Measurements from ENCODE around the gene PLPPR1.
"Not testable (repeated sequence)": the region's sequence is repeated elsewhere in the genome, so short reads cannot be mapped to it uniquely, and the experiment has no call there.

The PLPPR1 gene

DNA sequence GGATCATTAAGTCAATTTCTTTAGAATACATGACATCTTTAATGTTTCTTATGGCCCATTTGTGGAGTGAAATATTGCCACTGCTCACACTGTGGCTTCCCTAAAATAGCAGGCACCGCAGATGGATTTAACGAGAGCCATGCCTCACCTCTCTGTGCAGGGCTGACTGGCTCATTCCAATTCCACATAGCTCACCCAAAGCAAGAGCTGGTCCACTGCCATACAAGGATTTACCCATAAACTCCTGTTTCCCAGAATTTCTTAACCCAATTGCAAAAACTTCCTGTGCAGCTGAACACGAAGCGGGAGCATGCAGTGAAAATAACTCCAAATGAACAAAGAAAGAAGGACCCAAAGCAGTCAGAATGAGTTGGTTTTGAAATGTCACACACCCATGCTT is 196.7 kb downstream of the PLPPR1 start:
- no peak for DNase-seq

DNA sequence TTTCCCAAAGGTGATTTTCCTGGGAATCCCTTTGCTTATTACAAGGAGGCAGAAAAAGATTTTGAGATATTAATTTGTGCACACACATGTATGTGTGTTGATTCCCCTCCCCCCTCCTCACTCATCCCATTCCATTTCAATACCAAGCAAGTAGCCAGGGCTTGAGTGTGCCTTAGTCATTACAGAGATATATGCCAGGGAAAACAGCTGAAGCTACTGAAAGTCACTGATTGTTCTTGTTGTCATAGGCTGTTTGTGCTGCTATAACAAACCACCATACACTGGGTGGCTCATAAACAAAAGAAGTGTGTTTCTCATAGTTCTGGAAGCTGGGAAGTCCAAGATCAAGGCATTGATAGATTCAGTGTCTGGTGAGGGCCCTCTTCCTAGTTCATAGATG is 197.6 kb downstream of the PLPPR1 start:
- DNase-seq: no peak

DNA sequence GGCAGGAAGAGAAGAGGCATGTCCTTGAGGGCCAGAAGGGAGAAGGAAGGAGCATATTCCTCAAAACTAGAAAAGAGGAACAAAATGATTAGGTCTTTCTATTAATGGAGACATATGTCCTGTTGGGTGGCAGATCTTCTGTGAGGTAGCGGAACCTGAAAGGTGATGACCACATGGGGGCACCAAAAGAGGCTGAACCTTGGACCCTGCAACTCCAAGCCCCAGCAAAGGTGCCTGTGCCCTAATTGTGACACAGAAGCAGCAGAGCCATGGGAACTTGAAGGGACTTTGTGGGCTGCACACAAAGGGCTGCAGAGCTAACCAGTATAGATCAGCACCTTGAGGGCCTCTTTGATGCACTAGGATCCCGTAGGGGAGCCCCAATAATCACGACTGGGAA is 198.3 kb downstream of the PLPPR1 start:
- no peak for DNase-seq

DNA sequence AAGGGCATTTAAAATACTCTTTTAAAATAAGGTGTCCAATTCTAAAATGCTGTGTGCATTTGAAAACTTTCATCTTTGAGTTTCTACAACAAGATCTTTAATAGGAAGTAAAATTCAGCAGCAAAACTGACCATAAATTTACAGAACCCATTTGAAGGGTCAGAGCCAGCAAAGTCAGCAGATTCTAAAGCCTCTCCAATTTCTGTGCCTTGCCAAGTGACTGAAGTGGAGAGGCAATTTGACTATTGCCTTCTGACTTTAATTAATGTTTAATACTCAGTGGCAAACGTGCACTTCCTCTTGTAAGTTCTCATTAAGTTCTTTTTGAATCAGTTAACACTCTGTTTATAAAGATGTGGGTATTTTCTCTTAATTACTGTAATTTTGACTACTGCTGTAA is 201.1 kb downstream of the PLPPR1 start:
- no peak for DNase-seq

DNA sequence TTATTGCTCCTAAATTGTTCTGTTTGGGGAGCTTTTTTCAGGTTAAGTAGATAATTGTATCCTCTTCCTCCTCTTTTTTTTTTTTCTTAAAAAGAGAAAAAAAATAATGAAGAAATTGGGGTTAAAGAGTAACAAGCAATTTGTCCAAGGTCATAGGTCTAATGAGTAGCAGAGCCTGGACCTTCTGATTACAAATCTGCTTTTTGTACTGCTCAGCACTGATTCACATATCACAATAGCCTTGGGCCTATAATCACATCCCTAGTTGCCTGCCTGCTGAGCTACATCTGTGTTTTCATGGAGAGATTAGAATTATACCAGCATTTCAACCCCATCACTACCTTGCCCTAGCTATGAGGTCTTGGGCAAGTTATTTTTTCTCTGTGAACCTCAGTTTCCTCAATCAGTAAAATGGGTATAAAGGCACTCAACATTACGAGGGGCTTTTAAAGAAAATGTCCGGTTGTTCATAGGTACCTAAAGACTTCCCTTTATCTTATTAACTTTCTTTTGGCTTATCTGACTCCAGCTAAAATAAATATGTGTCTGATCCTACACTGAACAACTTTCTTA is 204.0 kb downstream of the PLPPR1 start:
- no peak for DNase-seq

DNA sequence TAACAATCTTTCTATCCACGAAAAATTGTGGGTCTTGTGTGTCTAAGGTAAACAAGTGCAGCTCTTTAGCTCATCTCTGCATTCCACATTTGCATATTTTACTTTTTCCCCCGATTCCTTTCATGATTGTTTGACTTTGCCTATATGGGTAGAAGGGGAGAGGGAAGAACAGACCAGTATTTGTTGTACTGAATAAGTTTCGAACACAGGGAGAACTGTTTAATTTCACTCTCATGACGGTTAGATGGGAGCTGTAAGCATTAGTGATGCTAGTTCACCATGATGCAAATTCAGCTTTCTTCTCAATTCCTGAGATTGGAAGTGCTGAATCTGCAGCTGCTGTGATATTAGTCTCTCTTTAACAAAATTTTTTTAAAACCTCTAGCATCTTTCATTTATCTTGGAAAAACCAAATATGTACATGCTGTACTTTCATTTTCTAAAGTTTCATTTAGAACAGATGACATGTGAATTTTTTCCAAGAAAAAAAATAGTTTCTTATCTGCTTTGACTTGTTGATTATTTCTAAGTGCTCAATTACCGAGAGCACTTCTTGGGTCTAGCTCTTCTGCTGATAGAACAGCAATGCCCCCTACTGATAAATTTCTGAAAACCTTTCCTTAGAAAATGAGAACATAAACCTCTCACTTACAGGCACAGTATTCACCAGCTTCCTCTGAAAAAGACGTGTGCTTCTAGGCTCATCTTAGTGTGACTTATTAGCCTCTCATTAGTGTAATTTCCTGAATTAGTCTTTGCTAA is 206.8 kb downstream of the PLPPR1 start:
- no peak for DNase-seq

DNA sequence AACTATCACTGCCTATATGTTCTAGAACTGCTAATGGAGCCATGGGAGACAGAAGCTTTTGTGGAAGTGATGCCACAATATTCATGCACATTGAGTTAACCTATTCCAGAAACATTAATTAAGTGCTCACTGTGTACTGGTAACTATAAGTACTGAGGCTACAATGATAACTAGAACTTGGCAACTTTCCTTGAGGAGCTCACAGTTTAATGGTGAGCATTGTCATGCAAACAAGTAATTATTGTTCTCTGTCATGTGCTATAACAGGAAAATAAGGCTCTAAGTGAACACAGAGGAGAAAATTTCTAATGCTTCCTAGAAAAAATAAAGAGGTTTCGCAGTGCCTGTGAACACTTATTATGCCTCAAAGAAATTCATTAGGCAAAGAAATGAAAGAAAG is 214.1 kb downstream of the PLPPR1 start:
- no peak for DNase-seq

DNA sequence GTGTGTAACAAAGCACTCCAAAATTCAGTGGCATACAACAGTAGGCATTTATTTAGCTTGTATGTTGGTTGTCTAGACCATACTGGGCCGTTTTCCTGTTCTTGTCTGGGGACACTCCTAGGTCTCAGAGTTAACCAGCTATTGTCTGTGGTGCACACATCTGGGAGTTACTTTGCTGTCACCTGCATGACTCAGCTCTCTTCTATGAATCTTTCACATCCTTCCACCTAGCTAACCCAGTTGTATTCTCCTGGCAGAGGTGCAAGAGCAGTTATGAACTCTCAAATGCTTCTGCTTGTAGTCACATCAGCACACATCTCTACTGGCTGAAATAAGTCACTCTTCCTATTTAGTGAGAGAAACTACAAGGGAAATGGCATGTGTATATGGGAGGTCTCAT is 218.2 kb downstream of the PLPPR1 start:
- no peak for DNase-seq

DNA sequence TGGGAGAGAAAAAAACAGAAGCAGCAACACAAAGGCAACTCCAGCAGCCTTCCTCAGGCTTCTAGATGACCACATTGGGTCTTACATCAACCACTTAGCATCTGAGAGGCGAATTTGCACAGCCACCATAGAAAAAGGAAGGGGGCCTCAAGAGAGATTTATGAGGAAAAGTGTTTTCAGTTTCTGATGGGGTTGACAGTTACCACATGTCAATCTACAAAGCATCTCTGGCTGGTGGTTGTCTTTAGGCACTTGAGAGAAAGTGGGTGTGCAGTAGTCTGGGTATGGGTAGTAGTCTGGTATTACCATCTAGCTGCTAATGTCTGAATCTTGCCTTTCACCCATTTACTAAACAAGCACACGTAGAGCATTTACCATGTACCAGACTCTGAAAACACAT is 218.8 kb downstream of the PLPPR1 start:
- DNase-seq: no peak

DNA sequence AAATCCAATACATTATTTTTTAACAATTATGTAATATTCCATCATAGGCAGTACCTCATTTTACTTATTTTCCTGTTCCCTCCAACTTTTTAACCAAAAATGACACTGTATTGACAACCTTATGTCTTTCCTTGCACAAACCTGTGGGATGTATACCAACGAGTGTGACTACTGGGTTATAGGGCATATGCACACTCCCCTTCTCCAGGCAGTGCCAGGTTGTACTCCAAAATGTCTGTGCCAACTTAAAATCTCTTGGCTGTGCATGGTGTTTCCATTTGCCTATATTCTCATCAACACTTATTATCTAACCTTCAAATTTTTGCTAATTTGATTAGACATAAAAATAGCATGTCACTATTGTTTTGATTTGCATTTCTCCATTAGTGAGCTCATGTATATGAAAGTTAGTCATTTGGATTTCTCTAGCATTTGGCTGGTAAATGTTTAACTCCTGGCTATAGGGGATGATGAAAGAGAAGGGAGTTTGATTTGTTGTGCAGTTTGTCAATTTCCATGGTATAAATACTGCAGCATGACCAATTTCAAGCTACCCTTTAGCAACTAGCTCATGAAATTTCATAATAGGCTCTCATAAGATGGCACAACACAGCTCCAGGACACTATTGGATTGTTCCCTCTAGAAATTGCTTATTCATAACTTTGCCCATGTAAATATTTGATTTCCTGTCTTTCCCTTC is 226.4 kb downstream of the PLPPR1 start:
- no peak for DNase-seq

DNA sequence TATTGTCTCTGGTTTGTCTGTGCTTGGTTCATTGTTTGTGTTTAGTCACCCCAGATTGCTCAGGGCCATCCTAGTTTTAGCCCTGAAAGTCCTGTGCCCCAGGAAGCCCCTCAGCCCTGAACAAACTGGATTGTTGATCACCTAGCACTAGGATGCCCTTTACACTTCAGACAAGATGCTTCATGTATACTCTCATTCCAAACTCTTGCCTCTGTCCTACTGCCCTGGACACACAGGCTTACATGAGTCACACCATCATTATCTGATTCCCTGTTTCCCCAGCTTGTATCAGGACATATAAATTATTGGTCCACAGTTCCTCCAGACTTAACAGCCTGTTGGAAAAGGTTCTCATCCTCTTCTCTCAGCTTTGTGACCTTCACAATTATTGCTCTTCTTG is 236.2 kb downstream of the PLPPR1 start:
- DNase-seq: no peak

DNA sequence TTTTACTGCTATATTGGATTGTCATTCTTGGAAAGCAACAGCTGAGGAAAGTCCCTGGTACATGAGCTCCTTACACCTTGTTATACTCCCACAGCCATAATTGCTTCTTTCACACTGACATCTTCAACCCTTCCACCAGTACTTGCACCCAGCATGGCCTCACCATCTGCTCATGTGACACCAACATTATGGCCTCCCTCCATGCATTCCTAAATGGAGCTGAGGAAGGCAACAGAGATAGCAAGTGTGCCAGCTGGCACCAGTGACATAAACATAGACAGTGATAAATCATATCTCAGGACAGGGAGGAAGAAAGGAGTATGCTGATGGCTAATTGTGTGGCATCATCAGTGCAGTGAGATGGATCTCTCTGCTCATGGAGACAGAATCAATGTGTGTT is 236.7 kb downstream of the PLPPR1 start:
- DNase-seq: no peak

DNA sequence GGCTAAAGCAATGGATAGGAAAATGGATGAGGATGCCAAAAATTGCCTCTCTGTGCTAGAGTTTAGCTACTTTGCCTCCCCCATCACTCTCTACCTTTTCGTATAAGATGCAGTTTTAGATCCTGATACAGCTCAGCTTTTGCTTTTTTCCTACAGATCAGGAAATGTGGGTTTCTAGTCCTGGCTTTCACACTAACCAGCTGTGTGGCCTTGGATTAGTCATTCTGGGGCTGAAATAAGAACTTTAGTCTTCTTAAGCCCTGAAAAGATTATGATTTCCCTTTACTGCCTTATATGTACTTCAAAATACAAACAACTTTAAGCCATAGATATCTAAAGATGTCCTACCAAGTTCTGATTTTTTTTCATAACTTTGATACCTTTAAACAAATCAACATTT is 239.9 kb downstream of the PLPPR1 start:
- DNase-seq: no peak

DNA sequence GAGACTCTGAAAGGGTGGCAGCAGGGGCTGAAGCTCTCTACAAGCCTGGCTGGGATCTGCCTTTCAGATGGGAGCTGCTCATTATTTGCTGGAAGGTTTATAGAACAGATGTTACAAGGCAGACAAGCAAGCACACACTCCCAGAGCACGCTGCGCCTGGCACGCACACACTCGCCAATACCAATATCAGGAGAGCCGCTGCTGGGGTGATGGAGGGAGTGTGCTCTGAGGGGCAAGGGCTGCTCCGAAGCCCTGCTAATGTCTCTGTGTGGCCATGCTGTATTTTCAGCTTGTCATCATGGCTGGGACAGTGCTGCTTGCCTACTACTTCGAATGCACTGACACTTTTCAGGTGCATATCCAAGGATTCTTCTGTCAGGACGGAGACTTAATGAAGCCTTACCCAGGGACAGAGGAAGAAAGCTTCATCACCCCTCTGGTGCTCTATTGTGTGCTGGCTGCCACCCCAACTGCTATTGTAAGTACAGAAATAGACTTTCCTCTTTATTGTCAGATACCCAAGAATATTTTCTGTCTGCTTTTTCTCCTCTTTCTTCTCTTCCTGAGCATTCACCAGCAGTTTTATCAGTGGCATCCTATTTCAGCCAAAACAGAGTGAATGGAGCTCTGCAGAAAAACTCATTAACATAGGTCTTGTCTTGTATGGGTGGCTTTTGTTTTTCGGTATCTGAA is 241.2 kb downstream of the PLPPR1 start:
- DNase-seq: no peak

DNA sequence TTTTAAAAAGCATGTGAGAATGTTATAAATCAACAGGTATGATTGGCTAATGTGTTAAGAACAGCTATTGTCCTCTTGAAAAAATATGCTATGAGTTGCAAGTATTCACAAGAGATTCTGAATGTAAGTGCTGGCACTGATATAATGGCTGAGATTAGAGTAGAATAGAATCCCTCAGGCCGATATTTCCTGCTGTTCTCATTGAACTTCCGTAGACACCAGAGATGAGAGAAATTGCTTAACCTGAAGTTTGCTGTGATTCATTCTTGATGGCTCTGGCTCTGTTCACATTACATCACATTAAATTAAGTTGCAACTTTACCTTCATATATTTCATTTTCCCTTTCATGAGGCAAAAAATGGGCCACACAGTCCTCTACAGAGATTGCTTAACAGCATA is 241.8 kb downstream of the PLPPR1 start:
- no peak for DNase-seq

DNA sequence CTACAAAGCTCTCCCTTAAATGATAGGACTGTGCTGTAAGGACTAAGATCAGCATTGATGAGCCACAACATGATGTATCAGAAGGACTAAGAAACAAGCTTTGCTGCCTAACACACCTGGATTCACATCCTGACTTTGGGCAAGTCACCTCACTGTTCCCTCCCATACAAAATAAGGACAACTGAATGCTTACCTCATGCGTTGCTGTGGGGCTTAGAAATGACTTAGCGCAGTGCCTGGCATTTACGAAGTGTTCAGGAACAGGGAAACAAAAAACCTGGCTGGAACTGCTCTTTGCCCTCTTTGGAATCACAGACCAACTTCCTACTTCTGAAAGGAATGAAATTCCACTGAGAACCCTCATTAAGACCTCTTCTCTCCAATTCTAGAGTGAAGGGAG is 242.6 kb downstream of the PLPPR1 start:
- no peak for DNase-seq

DNA sequence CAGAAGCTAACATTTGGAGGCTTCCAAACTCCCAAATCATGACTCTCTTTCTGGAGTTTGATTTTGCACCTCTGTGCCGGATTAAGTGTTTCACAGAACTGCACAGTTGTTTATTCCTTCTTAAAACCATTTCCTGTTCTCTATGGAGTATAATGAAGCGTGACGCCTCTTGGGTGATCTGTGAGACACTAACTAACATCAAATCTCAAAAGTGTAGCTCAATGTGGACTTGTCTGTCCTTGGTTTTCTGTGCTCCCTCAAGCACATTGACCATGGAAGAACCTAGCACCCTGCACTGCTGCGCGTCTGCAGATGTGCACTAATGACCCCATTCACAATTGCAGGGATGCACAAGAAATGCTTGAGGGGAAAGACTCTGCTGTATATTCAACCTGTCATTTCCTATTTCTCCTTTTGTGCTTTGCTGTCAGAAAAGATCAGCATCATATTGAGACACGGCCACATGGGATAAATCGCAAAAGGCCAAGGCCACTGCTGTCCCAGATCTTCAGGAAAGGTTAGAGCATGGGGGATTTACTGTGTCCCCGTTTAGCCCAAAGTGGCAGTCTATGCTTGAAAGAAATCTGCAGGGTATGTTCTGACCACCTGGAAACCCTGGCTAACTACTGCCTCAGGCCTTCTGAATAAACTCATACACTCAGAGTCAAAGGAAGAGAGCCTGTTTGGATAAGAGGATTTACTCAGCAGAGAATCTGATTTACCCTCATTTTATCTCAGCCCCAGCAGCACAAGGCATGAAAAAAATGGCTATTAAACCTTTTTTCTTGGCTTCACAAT is 246.6 kb downstream of the PLPPR1 start:
- DNase-seq: no peak

DNA sequence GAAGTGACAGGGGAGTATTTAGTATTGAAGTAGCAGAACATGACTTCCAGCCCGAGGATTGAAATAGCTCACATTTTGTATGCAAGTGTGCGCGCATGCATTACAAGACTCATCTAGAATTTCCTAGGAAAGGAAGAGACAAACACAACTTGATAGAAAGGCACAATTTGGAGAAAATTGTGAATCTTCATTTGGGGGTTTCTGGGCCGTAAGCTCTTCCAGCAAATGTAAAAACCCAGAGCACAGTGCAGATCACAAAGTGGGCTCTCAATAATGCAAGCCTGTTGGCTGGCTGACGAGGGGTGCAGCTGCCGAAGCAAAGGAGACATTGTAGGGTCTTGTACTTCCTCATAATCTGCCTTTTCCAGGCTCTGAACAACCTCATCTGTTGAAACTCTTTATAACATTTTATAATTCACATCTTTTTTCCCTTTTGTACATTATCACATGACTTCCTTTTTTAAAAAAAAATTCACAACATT is 247.3 kb downstream of the PLPPR1 start:
- no peak for DNase-seq

DNA sequence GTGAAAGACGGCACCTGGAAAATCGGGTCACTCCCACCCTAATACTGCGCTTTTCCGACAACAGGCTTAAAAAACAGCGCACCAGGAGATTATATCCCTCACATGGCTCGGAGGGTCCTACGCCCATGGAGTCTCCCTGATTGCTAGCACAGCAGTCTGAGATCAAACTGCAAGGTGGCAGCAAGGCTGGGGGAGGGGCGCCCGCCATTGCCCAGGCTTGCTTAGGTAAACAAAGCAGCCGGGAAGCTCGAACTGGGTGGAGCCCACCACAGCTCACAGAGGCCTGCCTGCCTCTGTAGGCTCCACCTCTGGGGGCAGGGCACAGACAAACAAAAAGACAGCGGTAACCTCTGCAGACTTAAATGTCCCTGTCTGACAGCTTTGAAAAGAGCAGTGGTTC is 262.5 kb downstream of the PLPPR1 start:
- not testable (repeated sequence) for DNase-seq

DNA sequence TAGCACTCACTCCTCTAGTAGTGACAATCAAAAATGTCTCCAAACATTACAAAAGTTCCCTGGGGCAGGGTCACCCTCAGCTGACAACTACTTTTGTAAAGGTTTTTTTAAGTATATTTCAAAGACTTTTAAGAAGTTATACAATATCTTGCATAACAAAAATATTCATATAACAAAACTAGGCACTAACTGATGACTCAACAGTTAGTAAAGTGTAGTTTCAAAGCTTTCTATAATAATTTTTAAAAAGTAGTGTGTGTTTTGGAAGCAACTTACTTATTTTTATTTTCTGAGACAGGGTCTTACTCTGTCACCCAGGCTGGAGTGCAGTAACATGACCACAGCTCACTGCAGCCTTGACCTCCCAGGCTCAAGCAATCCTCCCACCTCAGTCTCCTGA is 271.4 kb downstream of the PLPPR1 start:
- no peak for DNase-seq

DNA sequence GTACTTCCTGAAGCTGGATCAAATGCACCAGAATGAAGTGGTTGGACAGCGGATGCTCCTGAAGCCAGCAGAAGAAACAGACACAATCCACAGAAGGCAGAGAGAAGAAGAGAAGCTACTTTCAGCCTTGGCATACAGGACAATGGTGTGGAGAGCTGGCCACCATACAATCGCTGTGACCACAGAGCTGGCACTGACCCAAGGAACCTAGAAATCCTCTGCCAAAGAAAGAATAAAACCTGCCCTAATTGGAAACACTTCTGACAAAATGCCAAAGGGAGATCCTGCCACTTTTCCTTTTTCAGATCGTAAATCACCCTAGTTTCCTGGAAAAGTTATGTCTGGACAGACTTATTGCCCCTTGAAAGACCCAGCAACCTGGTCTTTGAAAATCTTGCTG is 278.5 kb downstream of the PLPPR1 start:
- no peak for DNase-seq

DNA sequence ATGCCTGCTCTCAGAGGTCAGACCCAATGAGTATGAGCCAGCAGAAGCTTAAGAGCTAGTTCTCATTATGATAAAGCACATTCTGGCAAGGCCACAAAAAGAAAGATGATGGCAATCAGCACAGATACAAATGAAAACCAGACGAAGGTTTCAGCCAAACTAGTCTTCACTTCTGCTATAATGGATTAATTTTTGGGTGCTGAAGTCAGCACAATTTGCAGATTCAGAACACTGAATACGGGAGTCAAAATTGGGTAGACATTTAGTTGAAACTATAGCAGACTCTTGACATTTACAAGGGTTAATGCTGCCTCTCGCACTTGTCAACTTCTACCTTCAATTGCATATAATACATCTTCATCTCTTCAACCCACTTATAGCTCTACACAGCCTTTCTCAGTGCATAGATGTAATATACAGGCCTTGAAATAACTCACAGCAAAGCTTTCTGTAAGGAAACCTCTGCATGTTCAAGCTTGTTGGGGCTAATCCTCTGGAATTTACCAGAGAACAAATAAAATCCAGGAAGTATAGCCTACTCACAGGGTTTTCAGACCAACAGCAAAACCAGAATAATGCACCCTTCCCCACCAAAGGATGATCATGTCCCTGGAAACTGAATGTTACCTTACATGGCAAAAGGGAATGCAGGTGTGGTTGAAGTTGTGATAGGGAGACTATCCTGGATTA is 279.1 kb downstream of the PLPPR1 start:
- no peak for DNase-seq
